GM12878 (cell line): ENCODE results near the gene CCR7. TPM values are rescaled to one million over a fixed set of nuclear protein-coding genes. Genes with fewer than 3 reads are reported as not detected.

Experiments used
- ASH2L ChIP-seq: fragments of 300-600, 200-600 bp; sonication (generic); IDR thresholded peaks from 2 replicates; pipeline ENCODE4 v1.6.1; 2017; ENCODE audit warnings: low read depth, mild to moderate bottlenecking, borderline replicate concordance
- ATF7 ChIP-seq: fragments of 450-650 bp; IDR thresholded peaks from 2 replicates; pipeline ENCODE4 v1.6.1; 2016; ENCODE audit warnings: low read depth, mild to moderate bottlenecking
- BCL11A ChIP-seq: IDR thresholded peaks from 2 replicates; pipeline ENCODE4 v1.6.1; 2011; ENCODE audit warnings: low read depth, low read length
- CBFB ChIP-seq: IDR thresholded peaks from 2 replicates; pipeline ENCODE4 v1.6.1; 2016; ENCODE audit warnings: antibody characterized with exemption, low read depth
- CHD2 ChIP-seq: IDR thresholded peaks from 2 replicates; pipeline ENCODE4 v1.6.1; 2011; ENCODE audit warnings: low read depth, low read length, improper control_type of control experiment, borderline replicate concordance
- E4F1 ChIP-seq: fragments of 450-650 bp; IDR thresholded peaks from 2 replicates; pipeline ENCODE4 v1.6.1; 2018; ENCODE audit warnings: borderline replicate concordance, mild to moderate bottlenecking; ENCODE audit not compliant: partially characterized antibody
- FOS ChIP-seq: IDR thresholded peaks from 3 replicates; pipeline ENCODE4 v1.6.1; 2011; ENCODE audit warnings: borderline replicate concordance; ENCODE audit not compliant: insufficient read length; ENCODE audit errors: extremely low read depth
- JUND ChIP-seq: IDR thresholded peaks from 2 replicates; pipeline ENCODE4 v1.6.1; 2012; ENCODE audit warnings: low read depth, mild to moderate bottlenecking, low read length, improper control_type of control experiment, moderate library complexity
- MEF2B ChIP-seq: fragments of 450-650 bp; IDR thresholded peaks from 2 replicates; pipeline ENCODE4 v1.6.1; 2018; ENCODE audit warnings: mild to moderate bottlenecking, moderate library complexity; ENCODE audit not compliant: partially characterized antibody, poor library complexity, severe bottlenecking
- NBN ChIP-seq: fragments of 450-650 bp; IDR thresholded peaks from 2 replicates; pipeline ENCODE4 v1.6.1; 2016
- NR2C1 ChIP-seq: fragments of 450-650 bp; IDR thresholded peaks from 2 replicates; pipeline ENCODE4 v1.6.1; 2017; ENCODE audit warnings: antibody characterized with exemption, mild to moderate bottlenecking, moderate library complexity
- NR2C2 ChIP-seq: IDR thresholded peaks from 2 replicates; pipeline ENCODE4 v1.6.1; 2011; ENCODE audit warnings: borderline replicate concordance, low read depth; ENCODE audit not compliant: control insufficient read depth, insufficient read length
- PKNOX1 ChIP-seq: fragments of 450-650 bp; IDR thresholded peaks from 2 replicates; pipeline ENCODE4 v1.6.1; 2016; ENCODE audit warnings: mild to moderate bottlenecking
- POLR2AphosphoS5 ChIP-seq: IDR thresholded peaks from 2 replicates; pipeline ENCODE4 v1.6.1; 2011; ENCODE audit warnings: mild to moderate bottlenecking, low read length, inconsistent platforms
- RAD51 ChIP-seq: fragments of 450-650 bp; IDR thresholded peaks from 2 replicates; pipeline ENCODE4 v1.6.1; 2016; ENCODE audit warnings: moderate library complexity, mild to moderate bottlenecking, inconsistent platforms
- SIN3A ChIP-seq: IDR thresholded peaks from 2 replicates; pipeline ENCODE4 v1.6.1; 2012; ENCODE audit warnings: low read depth, low read length, improper control_type of control experiment
- SP1 ChIP-seq: IDR thresholded peaks from one replicate; pipeline ENCODE4 v1.6.1; 2011; ENCODE audit warnings: low read depth, low read length
- TBL1XR1 ChIP-seq: IDR thresholded peaks from 2 replicates; pipeline ENCODE4 v1.6.1; 2012; ENCODE audit warnings: low read depth, low read length, improper control_type of control experiment
- YY1 ChIP-seq: IDR thresholded peaks from 2 replicates; pipeline ENCODE4 v1.6.1; 2011; ENCODE audit warnings: low read depth, mild to moderate bottlenecking, low read length
- ZBTB11 ChIP-seq: fragments of 450-650 bp; formaldehyde crosslinking; IDR thresholded peaks from 2 replicates; pipeline ENCODE4 v1.5.0; 2022; ENCODE audit warnings: mild to moderate bottlenecking, missing genetic modification characterization
- ZBTB33 ChIP-seq: fragments of 450-650 bp; IDR thresholded peaks from 2 replicates; pipeline ENCODE4 v1.6.1; 2017; ENCODE audit warnings: mild to moderate bottlenecking
- ZNF207 ChIP-seq: fragments of 450-650 bp; IDR thresholded peaks from 2 replicates; pipeline ENCODE4 v1.6.1; 2014; ENCODE audit warnings: antibody characterized with exemption, mild to moderate bottlenecking, borderline replicate concordance
- polyA plus RNA-seq, 11 experiments: library from polyadenylated mRNA; depleted of rRNA in 4 of 11; unstranded in 6 of 11; stranded (reverse) in 5 of 11; fragments of >200 nt; fragmentation: Nextera tagmentation in 4 of 11; fragmentation: Illumina TruSeq in 1 of 11; extraction: Ambion mirVana in 4 of 11; extraction: Trizol in 1 of 11; gene quantifications; 1 replicate in 1 of 11; 2 replicates in 10 of 11; pipeline versions ENCODE4 v1.2.1 to v1.2.3, GENCODE V29; 2011 to 2016; ENCODE audit warnings: inconsistent platforms in 2 of 11, missing spikeins in 2 of 11, low read depth in 1 of 11
- total RNA-seq, 4 experiments: library from RNA; depleted of rRNA in 3 of 4; stranded (reverse); fragments of >200 nt in 3 of 4; fragmentation: Illumina TruSeq in 1 of 4; extraction: Trizol in 1 of 4; gene quantifications; 2 replicates each; pipeline versions ENCODE4 v1.2.1 to v1.2.3, GENCODE V29; 2013 to 2021

CCR7 gene
- total and polyA plus RNA-seq, 10 of the 15 experiments (the other 5 are each of a cell fraction or from before 2014, with no cell fraction given), result 131 to 1,171 (median 260) TPM

GRCh38 chr17:40596261-40596919 is 31.1 kb upstream of the CCR7 start (continued):
- TF ChIP-seq NR2C1 (no peak), E4F1 (no peak), BCL11A (no peak), YY1 (no peak), NBN (0 out of 2 replicates have a peak, but pooled peaks have one; percentile 31), NR2C2 (no peak), ZBTB33 (no peak), JUND (no peak), ASH2L (no peak), POLR2AphosphoS5 (no peak), SIN3A (peak; percentile 60; the same call in 1 of the 2 replicates), RAD51 (peak; percentile 98), CHD2 (peak; percentile 43; the same call in 1 of the 2 replicates), CBFB (no peak), PKNOX1 (peak; percentile 64; the same call in 1 of the 2 replicates), MEF2B (peak; percentile 37), FOS (no peak), TBL1XR1 (no peak), ATF7 (no peak), ZBTB11 (CRISPR knock-in tag) (no peak), ZNF207 (no peak), SP1 (no peak)
